ENCODE data around the gene MYEOV.

DNA sequence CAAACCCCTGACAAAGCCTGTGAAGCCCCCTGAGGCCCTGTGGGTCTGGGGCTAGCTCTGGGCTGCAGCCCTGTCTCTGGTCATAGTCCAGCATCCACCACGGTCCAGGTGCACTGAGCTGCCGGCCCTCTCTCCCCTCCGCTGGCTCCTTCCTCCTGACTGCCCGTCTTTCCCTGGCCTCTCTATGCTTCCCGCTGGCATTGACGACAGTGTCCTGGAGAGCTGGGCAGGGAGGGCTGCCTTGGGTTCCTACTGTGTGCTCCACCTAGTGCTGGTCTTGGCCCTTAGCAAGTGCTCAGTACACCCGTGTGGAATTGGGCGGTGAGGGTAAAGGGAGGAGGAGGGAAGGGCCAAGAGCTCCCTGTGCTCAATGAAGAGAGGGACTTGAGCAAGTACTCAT, 868 bp upstream of the MYEOV start:
- TF ChIP-seq, protein P1, sequence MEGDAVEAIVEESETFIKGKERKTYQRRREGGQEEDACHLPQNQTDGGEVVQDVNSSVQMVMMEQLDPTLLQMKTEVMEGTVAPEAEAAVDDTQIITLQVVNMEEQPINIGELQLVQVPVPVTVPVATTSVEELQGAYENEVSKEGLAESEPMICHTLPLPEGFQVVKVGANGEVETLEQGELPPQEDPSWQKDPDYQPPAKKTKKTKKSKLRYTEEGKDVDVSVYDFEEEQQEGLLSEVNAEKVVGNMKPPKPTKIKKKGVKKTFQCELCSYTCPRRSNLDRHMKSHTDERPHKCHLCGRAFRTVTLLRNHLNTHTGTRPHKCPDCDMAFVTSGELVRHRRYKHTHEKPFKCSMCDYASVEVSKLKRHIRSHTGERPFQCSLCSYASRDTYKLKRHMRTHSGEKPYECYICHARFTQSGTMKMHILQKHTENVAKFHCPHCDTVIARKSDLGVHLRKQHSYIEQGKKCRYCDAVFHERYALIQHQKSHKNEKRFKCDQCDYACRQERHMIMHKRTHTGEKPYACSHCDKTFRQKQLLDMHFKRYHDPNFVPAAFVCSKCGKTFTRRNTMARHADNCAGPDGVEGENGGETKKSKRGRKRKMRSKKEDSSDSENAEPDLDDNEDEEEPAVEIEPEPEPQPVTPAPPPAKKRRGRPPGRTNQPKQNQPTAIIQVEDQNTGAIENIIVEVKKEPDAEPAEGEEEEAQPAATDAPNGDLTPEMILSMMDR (IDR thresholded peaks at IDR 0.05): no peak
- TF ChIP-seq EZH2 (IDR thresholded peaks at IDR 0.05; ENCODE audit: borderline replicate concordance, insufficient read depth, low read depth, low read length, poor library complexity, severe bottlenecking): no peak
